ENCODE results near the gene TNNC1. TPM values are rescaled to one million over a fixed set of nuclear protein-coding genes. Genes with fewer than 3 reads are reported as not detected.

TNNC1 gene
- total and polyA plus RNA-seq, 2 experiments from 2014 or later: 1,875 to 3,313 TPM

- Histone ChIP-seq H3K4me3 (no peak overlapping the region), H3K27ac (no peak overlapping the region), H3K9me3 (ENCODE audit: low read depth) (no peaks in the 10 kb centered on the region), H3K27me3 (no peaks in the 10 kb centered on the region), H3K36me3 (peaks cover 54% of the 10 kb centered on the region), H3K4me1 (ENCODE audit: low read depth) (peaks cover 7% of the 10 kb centered on the region)
- no peak for TF ChIP-seq CTCF (IDR thresholded peaks at IDR 0.05; ENCODE audit: low read depth, low read length)
- DNase-seq (ENCODE audit: low read depth in 1 of 2, low spot score in 1 of 2): no peak
Observed at GRCh38 chr3:52405066-52405465, 48.8 kb downstream of the TNNC1 start.

- Histone ChIP-seq H3K36me3 (peaks cover 54% of the 10 kb centered on the region), H3K4me3 (no peak overlapping the region), H3K4me1 (ENCODE audit: low read depth) (peaks cover 7% of the 10 kb centered on the region), H3K9me3 (ENCODE audit: low read depth) (no peaks in the 10 kb centered on the region), H3K27ac (no peak overlapping the region), H3K27me3 (no peaks in the 10 kb centered on the region)
- TF ChIP-seq CTCF (IDR thresholded peaks at IDR 0.05; ENCODE audit: low read depth, low read length): no peak
- DNase-seq (ENCODE audit: low read depth in 1 of 2, low spot score in 1 of 2): no peak
Observed at GRCh38 chr3:52404391-52404790, 49.5 kb downstream of the TNNC1 start.

GRCh38 chr3:52403955-52404354 is 49.9 kb downstream of the TNNC1 start:
- H3K27ac ChIP-seq: no peak overlapping the region
- no peak for TF ChIP-seq CTCF (IDR thresholded peaks at IDR 0.05; ENCODE audit: low read depth, low read length)
- H3K9me3 ChIP-seq (ENCODE audit: low read depth): no peaks in the 10 kb centered on the region

GRCh38 chr3:52403271-52403841 is 50.5 kb downstream of the TNNC1 start:
- no peak for TF ChIP-seq CTCF (IDR thresholded peaks at IDR 0.05; ENCODE audit: low read depth, low read length)
- no peak for DNase-seq (ENCODE audit: low read depth in 1 of 2, low spot score in 1 of 2)
- no peak overlapping the region for H3K4me3 ChIP-seq
- no peaks in the 10 kb centered on the region for H3K27me3 ChIP-seq
- no peaks in the 10 kb centered on the region for H3K4me1 ChIP-seq (ENCODE audit: low read depth)
- H3K27ac ChIP-seq: no peak overlapping the region
- H3K36me3 ChIP-seq: peaks cover 54% of the 10 kb centered on the region
- no peaks in the 10 kb centered on the region for H3K9me3 ChIP-seq (ENCODE audit: low read depth)

More at GRCh38 chr3:52403955-52404354, 49.9 kb downstream of the TNNC1 start:
- DNase-seq (ENCODE audit: low read depth in 1 of 2, low spot score in 1 of 2): no peak
- Histone ChIP-seq H3K4me1 (ENCODE audit: low read depth) (peaks cover 4% of the 10 kb centered on the region), H3K4me3 (no peak overlapping the region), H3K36me3 (peaks cover 54% of the 10 kb centered on the region), H3K27me3 (no peaks in the 10 kb centered on the region)

GRCh38 chr3:52402706-52403270 is 51.1 kb downstream of the TNNC1 start:
- TF ChIP-seq CTCF (IDR thresholded peaks at IDR 0.05; ENCODE audit: low read depth, low read length): no peak
- Histone ChIP-seq H3K36me3 (peaks cover 54% of the 10 kb centered on the region), H3K27ac (no peak overlapping the region), H3K9me3 (ENCODE audit: low read depth) (no peaks in the 10 kb centered on the region), H3K27me3 (no peaks in the 10 kb centered on the region), H3K4me3 (no peak overlapping the region), H3K4me1 (ENCODE audit: low read depth) (no peaks in the 10 kb centered on the region)
- DNase-seq (ENCODE audit: low read depth in 1 of 2, low spot score in 1 of 2): no peak

Measured in cardiac muscle cell (in vitro differentiated cells and primary cell).